ENCODE data around the gene VBP1. TPM values are rescaled to one million over a fixed set of nuclear protein-coding genes. Genes with fewer than 3 reads are reported as not detected.

VBP1 gene
- total RNA-seq, 1 experiment from 2014 or later, result 50.5 TPM

DNA sequence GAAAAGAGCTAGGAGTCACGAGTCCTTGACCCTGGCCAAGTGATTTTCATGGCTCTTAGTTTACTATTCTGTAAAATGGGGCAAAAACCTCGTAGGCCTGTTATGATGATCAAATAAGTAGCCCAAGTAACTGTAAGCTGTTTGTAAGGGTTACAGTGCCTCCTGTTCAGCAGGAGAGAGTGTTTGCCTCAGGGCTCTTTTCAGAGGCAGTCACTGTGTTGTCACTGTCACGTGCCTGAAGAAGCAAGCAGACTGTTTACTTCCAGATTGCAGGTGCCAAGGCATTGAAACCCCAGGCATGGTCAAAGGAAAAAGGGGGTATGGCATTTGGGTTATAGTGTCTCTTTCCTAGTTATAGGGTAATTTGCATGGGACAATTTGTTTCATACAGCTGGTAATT, 43.5 kb downstream of the VBP1 start (continued):
- TF ChIP-seq, protein P1, sequence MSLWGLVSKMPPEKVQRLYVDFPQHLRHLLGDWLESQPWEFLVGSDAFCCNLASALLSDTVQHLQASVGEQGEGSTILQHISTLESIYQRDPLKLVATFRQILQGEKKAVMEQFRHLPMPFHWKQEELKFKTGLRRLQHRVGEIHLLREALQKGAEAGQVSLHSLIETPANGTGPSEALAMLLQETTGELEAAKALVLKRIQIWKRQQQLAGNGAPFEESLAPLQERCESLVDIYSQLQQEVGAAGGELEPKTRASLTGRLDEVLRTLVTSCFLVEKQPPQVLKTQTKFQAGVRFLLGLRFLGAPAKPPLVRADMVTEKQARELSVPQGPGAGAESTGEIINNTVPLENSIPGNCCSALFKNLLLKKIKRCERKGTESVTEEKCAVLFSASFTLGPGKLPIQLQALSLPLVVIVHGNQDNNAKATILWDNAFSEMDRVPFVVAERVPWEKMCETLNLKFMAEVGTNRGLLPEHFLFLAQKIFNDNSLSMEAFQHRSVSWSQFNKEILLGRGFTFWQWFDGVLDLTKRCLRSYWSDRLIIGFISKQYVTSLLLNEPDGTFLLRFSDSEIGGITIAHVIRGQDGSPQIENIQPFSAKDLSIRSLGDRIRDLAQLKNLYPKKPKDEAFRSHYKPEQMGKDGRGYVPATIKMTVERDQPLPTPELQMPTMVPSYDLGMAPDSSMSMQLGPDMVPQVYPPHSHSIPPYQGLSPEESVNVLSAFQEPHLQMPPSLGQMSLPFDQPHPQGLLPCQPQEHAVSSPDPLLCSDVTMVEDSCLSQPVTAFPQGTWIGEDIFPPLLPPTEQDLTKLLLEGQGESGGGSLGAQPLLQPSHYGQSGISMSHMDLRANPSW (CRISPR knock-in tag; conservative IDR thresholded peaks at IDR 0.05; ENCODE audit: low read depth), result no peak
- TF ChIP-seq PRRX2 (CRISPR knock-in tag; IDR thresholded peaks at IDR 0.05) (no peak), CREB1 (CRISPR knock-in tag; IDR thresholded peaks at IDR 0.05) (no peak), GABPB1 (CRISPR knock-in tag; IDR thresholded peaks at IDR 0.05) (no peak), ZNF671 (CRISPR knock-in tag; IDR thresholded peaks at IDR 0.05) (no peak), ZNF232 (CRISPR knock-in tag; IDR thresholded peaks at IDR 0.05) (no peak), ZNF423 (CRISPR knock-in tag; IDR thresholded peaks at IDR 0.05) (no peak)
- TF ChIP-seq, protein P2, sequence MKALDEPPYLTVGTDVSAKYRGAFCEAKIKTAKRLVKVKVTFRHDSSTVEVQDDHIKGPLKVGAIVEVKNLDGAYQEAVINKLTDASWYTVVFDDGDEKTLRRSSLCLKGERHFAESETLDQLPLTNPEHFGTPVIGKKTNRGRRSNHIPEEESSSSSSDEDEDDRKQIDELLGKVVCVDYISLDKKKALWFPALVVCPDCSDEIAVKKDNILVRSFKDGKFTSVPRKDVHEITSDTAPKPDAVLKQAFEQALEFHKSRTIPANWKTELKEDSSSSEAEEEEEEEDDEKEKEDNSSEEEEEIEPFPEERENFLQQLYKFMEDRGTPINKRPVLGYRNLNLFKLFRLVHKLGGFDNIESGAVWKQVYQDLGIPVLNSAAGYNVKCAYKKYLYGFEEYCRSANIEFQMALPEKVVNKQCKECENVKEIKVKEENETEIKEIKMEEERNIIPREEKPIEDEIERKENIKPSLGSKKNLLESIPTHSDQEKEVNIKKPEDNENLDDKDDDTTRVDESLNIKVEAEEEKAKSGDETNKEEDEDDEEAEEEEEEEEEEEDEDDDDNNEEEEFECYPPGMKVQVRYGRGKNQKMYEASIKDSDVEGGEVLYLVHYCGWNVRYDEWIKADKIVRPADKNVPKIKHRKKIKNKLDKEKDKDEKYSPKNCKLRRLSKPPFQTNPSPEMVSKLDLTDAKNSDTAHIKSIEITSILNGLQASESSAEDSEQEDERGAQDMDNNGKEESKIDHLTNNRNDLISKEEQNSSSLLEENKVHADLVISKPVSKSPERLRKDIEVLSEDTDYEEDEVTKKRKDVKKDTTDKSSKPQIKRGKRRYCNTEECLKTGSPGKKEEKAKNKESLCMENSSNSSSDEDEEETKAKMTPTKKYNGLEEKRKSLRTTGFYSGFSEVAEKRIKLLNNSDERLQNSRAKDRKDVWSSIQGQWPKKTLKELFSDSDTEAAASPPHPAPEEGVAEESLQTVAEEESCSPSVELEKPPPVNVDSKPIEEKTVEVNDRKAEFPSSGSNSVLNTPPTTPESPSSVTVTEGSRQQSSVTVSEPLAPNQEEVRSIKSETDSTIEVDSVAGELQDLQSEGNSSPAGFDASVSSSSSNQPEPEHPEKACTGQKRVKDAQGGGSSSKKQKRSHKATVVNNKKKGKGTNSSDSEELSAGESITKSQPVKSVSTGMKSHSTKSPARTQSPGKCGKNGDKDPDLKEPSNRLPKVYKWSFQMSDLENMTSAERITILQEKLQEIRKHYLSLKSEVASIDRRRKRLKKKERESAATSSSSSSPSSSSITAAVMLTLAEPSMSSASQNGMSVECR (CRISPR knock-in tag; IDR thresholded peaks at IDR 0.05; ENCODE audit: borderline replicate concordance), result no peak
- TF ChIP-seq, protein P3, sequence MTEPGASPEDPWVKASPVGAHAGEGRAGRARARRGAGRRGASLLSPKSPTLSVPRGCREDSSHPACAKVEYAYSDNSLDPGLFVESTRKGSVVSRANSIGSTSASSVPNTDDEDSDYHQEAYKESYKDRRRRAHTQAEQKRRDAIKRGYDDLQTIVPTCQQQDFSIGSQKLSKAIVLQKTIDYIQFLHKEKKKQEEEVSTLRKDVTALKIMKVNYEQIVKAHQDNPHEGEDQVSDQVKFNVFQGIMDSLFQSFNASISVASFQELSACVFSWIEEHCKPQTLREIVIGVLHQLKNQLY (CRISPR knock-in tag; IDR thresholded peaks at IDR 0.05), result no peak
- TF ChIP-seq, protein P4, sequence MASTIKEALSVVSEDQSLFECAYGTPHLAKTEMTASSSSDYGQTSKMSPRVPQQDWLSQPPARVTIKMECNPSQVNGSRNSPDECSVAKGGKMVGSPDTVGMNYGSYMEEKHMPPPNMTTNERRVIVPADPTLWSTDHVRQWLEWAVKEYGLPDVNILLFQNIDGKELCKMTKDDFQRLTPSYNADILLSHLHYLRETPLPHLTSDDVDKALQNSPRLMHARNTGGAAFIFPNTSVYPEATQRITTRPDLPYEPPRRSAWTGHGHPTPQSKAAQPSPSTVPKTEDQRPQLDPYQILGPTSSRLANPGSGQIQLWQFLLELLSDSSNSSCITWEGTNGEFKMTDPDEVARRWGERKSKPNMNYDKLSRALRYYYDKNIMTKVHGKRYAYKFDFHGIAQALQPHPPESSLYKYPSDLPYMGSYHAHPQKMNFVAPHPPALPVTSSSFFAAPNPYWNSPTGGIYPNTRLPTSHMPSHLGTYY (CRISPR knock-in tag; IDR thresholded peaks at IDR 0.05), result no peak
- TF ChIP-seq, protein P5, sequence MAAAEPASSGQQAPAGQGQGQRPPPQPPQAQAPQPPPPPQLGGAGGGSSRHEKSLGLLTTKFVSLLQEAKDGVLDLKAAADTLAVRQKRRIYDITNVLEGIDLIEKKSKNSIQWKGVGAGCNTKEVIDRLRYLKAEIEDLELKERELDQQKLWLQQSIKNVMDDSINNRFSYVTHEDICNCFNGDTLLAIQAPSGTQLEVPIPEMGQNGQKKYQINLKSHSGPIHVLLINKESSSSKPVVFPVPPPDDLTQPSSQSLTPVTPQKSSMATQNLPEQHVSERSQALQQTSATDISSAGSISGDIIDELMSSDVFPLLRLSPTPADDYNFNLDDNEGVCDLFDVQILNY (CRISPR knock-in tag; IDR thresholded peaks at IDR 0.05), result no peak
- TF ChIP-seq, protein P6, sequence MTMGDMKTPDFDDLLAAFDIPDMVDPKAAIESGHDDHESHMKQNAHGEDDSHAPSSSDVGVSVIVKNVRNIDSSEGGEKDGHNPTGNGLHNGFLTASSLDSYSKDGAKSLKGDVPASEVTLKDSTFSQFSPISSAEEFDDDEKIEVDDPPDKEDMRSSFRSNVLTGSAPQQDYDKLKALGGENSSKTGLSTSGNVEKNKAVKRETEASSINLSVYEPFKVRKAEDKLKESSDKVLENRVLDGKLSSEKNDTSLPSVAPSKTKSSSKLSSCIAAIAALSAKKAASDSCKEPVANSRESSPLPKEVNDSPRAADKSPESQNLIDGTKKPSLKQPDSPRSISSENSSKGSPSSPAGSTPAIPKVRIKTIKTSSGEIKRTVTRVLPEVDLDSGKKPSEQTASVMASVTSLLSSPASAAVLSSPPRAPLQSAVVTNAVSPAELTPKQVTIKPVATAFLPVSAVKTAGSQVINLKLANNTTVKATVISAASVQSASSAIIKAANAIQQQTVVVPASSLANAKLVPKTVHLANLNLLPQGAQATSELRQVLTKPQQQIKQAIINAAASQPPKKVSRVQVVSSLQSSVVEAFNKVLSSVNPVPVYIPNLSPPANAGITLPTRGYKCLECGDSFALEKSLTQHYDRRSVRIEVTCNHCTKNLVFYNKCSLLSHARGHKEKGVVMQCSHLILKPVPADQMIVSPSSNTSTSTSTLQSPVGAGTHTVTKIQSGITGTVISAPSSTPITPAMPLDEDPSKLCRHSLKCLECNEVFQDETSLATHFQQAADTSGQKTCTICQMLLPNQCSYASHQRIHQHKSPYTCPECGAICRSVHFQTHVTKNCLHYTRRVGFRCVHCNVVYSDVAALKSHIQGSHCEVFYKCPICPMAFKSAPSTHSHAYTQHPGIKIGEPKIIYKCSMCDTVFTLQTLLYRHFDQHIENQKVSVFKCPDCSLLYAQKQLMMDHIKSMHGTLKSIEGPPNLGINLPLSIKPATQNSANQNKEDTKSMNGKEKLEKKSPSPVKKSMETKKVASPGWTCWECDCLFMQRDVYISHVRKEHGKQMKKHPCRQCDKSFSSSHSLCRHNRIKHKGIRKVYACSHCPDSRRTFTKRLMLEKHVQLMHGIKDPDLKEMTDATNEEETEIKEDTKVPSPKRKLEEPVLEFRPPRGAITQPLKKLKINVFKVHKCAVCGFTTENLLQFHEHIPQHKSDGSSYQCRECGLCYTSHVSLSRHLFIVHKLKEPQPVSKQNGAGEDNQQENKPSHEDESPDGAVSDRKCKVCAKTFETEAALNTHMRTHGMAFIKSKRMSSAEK (CRISPR knock-in tag; IDR thresholded peaks at IDR 0.05; ENCODE audit: borderline replicate concordance), result no peak
- TF ChIP-seq, protein P7, sequence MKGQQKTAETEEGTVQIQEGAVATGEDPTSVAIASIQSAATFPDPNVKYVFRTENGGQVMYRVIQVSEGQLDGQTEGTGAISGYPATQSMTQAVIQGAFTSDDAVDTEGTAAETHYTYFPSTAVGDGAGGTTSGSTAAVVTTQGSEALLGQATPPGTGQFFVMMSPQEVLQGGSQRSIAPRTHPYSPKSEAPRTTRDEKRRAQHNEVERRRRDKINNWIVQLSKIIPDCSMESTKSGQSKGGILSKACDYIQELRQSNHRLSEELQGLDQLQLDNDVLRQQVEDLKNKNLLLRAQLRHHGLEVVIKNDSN (CRISPR knock-in tag; IDR thresholded peaks at IDR 0.05), result no peak

All from WTC11 (cell line).